GM12878 (cell line): Measurements from ENCODE around the gene NEK1. TPM values are rescaled to one million over a fixed set of nuclear protein-coding genes. Genes with fewer than 3 reads are reported as not detected.

ENCODE experiments used
- ATAC-seq: fragments of 200-7000 bp; cut with Tn5 transposase; 3 replicates; pipeline ENCODE4 v1.9.1; 2020; ENCODE audit warnings: mild to moderate bottlenecking, moderate library complexity
- BruUV-seq: library from RNA; stranded (reverse); fragments of 400-500 nt; replicated peaks from 2 replicates; lab custom pipeline; 2021; lab: Mats Ljungman, UMichigan
- CTCF ChIA-PET: fragments of 300-600 bp; sonication (Branson Sonifier 250); formaldehyde crosslinking; extraction: SDS; loops from one replicate; lab custom pipeline; 2021; ENCODE audit warnings: inconsistent platforms; lab: Yijun Ruan, JAX
- POLR2A ChIA-PET: fragments of 350-600 bp; formaldehyde crosslinking; extraction: SDS; loops from one replicate; lab custom pipeline; 2021; ENCODE audit warnings: inconsistent platforms; lab: Charles Lee
- RAD21 ChIA-PET: fragments of 300-600 bp; sonication (Branson Sonifier 250); formaldehyde crosslinking; loops from one replicate; lab custom pipeline; 2023; ENCODE audit warnings: antibody characterized with exemption; ENCODE audit not compliant: unreplicated experiment; lab: Charles Lee
- SMC1A ChIA-PET: fragments of 300-600 bp; sonication (Branson Sonifier 250); formaldehyde crosslinking; loops from one replicate; lab custom pipeline; 2023; ENCODE audit not compliant: unreplicated experiment, uncharacterized antibody; lab: Charles Lee
- DNase-seq: peaks from one replicate; pipeline ENCODE4 v3.0.0-alpha.2; 2011; ENCODE audit warnings: low read depth, low spot score
- FAIRE-seq: peaks from 3 replicates; lab custom pipeline; 2011; peaks lifted over from hg19 to GRCh38; lab: Jason Lieb, UNC
- H2AFZ ChIP-seq: 2 replicates; pipeline ENCODE4 v1.6.0; 2011; ENCODE audit warnings: low read depth, low read length, control low read depth; ENCODE audit not compliant: control insufficient read depth
- H3K27ac ChIP-seq: 2 replicates; pipeline ENCODE4 v1.5.1; 2011; ENCODE audit warnings: control low read depth; ENCODE audit not compliant: control insufficient read depth, insufficient read depth
- H3K27me3 ChIP-seq, 2 experiments: replicated peaks in 1 of 2; 2 replicates each; pipeline versions ENCODE4 v1.6.0 to v1.6.1; 2011; ENCODE audit warnings: low read length in 1 of 2; ENCODE audit not compliant: control insufficient read depth in 2 of 2, insufficient read depth in 2 of 2
- H3K36me3 ChIP-seq, 2 experiments: 2 replicates each; pipeline ENCODE4 v1.5.1; 2011; ENCODE audit warnings: low read length in 1 of 2; ENCODE audit not compliant: control insufficient read depth in 2 of 2, insufficient read depth in 2 of 2
- H3K4me1 ChIP-seq: 2 replicates; pipeline ENCODE4 v1.6.1; 2011; ENCODE audit warnings: mild to moderate bottlenecking, low read length, moderate library complexity, mixed read lengths; ENCODE audit not compliant: control insufficient read depth, insufficient read depth
- H3K4me2 ChIP-seq: 2 replicates; pipeline ENCODE4 v1.6.0; 2011; ENCODE audit warnings: control low read depth; ENCODE audit not compliant: control insufficient read depth, insufficient read depth
- H3K4me3 ChIP-seq: fragments of 200-600 bp; sonication (generic); 2 replicates; pipeline ENCODE4 v1.5.1; 2016
- H3K79me2 ChIP-seq: 2 replicates; pipeline ENCODE4 v1.6.0; 2011; ENCODE audit warnings: low read length; ENCODE audit not compliant: control insufficient read depth, insufficient read depth
- H3K9ac ChIP-seq: 2 replicates; pipeline ENCODE4 v1.8.0; 2011; ENCODE audit warnings: low read length, control low read depth, mixed read lengths; ENCODE audit not compliant: control insufficient read depth, insufficient read depth
- H3K9me3 ChIP-seq: replicated peaks from 3 replicates; pipeline ENCODE4 v1.5.1; 2011; ENCODE audit warnings: mild to moderate bottlenecking, low read length; ENCODE audit not compliant: control insufficient read depth, insufficient read depth
- H4K20me1 ChIP-seq: 2 replicates; pipeline ENCODE4 v1.6.0; 2011; ENCODE audit not compliant: control insufficient read depth, insufficient read depth
- ASH2L ChIP-seq: fragments of 300-600, 200-600 bp; sonication (generic); IDR thresholded peaks from 2 replicates; pipeline ENCODE4 v1.6.1; 2017; ENCODE audit warnings: low read depth, mild to moderate bottlenecking, borderline replicate concordance
- CEBPB ChIP-seq, 2 experiments: fragments of 150-350 bp in 1 of 2; IDR thresholded peaks; 2 replicates each; pipeline ENCODE4 v1.6.1; 2012 to 2014; ENCODE audit warnings: low read depth in 2 of 2, low read length in 2 of 2, borderline replicate concordance in 1 of 2, inconsistent platforms in 1 of 2
- CREM ChIP-seq: IDR thresholded peaks from 2 replicates; pipeline ENCODE4 v1.6.1; 2014; ENCODE audit warnings: antibody characterized with exemption, low read depth
- HDAC2 ChIP-seq: fragments of 200-600 bp; sonication (generic); IDR thresholded peaks from 2 replicates; pipeline ENCODE4 v1.6.1; 2017
- KDM1A ChIP-seq: fragments of 200-600 bp; sonication (generic); IDR thresholded peaks from 2 replicates; pipeline ENCODE4 v1.6.1; 2016; ENCODE audit warnings: borderline replicate concordance
- TAF1 ChIP-seq: IDR thresholded peaks from 2 replicates; pipeline ENCODE4 v1.6.1; 2011; ENCODE audit warnings: mild to moderate bottlenecking, low read depth, low read length, borderline replicate concordance
- TCF7 ChIP-seq: IDR thresholded peaks from 2 replicates; pipeline ENCODE4 v1.6.1; 2014; ENCODE audit warnings: antibody characterized with exemption, borderline replicate concordance
- WRNIP1 ChIP-seq: IDR thresholded peaks from 2 replicates; pipeline ENCODE4 v1.6.1; 2011; ENCODE audit warnings: low read depth, low read length, improper control_type of control experiment, borderline replicate concordance
- ZNF207 ChIP-seq: fragments of 450-650 bp; IDR thresholded peaks from 2 replicates; pipeline ENCODE4 v1.6.1; 2014; ENCODE audit warnings: antibody characterized with exemption, mild to moderate bottlenecking, borderline replicate concordance
- in situ Hi-C: fragments of 300-500 bp; cut with MboI; formaldehyde crosslinking; loops from 9 replicates; pipeline ENCODE4 v1.14.3; 2018; ENCODE audit warnings: mixed read lengths
- intact Hi-C: fragments of 100-400 bp; cut with micrococcal nuclease; formaldehyde crosslinking; loops from one replicate; pipeline ENCODE4 v1.14.2; 2022; ENCODE audit not compliant: unreplicated experiment
- polyA plus RNA-seq, 11 experiments: library from polyadenylated mRNA; depleted of rRNA in 4 of 11; unstranded in 6 of 11; stranded (reverse) in 5 of 11; fragments of >200 nt; fragmentation: Nextera tagmentation in 4 of 11; fragmentation: Illumina TruSeq in 1 of 11; extraction: Ambion mirVana in 4 of 11; extraction: Trizol in 1 of 11; gene quantifications; 1 replicate in 1 of 11; 2 replicates in 10 of 11; pipeline versions ENCODE4 v1.2.1 to v1.2.3, GENCODE V29; 2011 to 2016; ENCODE audit warnings: inconsistent platforms in 2 of 11, missing spikeins in 2 of 11, low read depth in 1 of 11
- total RNA-seq, 4 experiments: library from RNA; depleted of rRNA in 3 of 4; stranded (reverse); fragments of >200 nt in 3 of 4; fragmentation: Illumina TruSeq in 1 of 4; extraction: Trizol in 1 of 4; gene quantifications; 2 replicates each; pipeline versions ENCODE4 v1.2.1 to v1.2.3, GENCODE V29; 2013 to 2021
- TF ChIP-seq, protein P1 (sequence below): fragments of 450-650 bp; IDR thresholded peaks from 2 replicates; pipeline ENCODE4 v1.6.1; 2018; ENCODE audit warnings: mild to moderate bottlenecking, low read depth, moderate library complexity; ENCODE audit not compliant: partially characterized antibody
- TF ChIP-seq, protein P2 (sequence below): fragments of 450-650 bp; formaldehyde crosslinking; IDR thresholded peaks from 2 replicates; pipeline ENCODE4 v1.4.0; 2020; ENCODE audit warnings: mild to moderate bottlenecking, moderate library complexity

The NEK1 gene
- total and polyA plus RNA-seq, 10 of the 15 experiments (the other 5 are each of a cell fraction or from before 2014, with no cell fraction given): 4.9 to 16.1 (median 7.5) TPM

DNA sequence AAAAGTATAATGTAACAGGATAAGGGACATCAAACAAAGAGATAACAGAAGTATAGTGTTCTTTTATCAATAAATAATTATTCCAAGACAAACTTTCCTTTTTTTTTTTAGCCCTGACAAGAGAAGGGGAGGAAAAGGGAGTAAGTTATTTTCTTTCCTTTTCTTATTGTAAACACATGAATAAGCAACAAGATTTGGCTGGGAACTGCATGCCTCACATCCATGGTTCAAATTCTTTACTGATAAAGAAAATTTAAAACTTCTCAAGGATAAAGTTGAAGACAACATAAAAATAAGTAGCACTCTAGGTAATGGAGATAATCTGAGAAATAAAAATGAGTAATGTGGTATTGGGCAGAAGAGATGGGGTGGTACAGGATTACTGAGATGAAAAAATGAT, 71.6 kb downstream of the NEK1 start:
- FAIRE-seq (no peak), DNase-seq (no peak), ATAC-seq (no peak)
- ChIA-PET POLR2A (no interaction called here), RAD21 (no interaction called here), CTCF (no interaction called here), SMC1A (no interaction called here)
- Histone ChIP-seq H3K9ac (no peak overlapping the region), H3K4me1 (no peaks in the 10 kb centered on the region), H2AFZ (no peak overlapping the region), H3K79me2 (no peaks in the 10 kb centered on the region), H3K4me3 (no peak overlapping the region), H3K4me2 (no peak overlapping the region), H3K9me3 (no peaks in the 10 kb centered on the region), H4K20me1 (no peaks in the 10 kb centered on the region), H3K36me3 (0 out of 4 replicates have a peak, but pooled peaks cover 0 to 3% of the 10 kb centered on the region in 2 experiments), H3K27me3 (no peaks in the 10 kb centered on the region), H3K27ac (no peak overlapping the region)
- BruUV-seq: no TSS peak
- in situ Hi-C loops: no loop called here
- TF ChIP-seq ZNF207 (no peak), ASH2L (no peak), TCF7 (no peak), WRNIP1 (no peak), CREM (no peak), CEBPB (IDR thresholded peaks at IDR 0.05; ENCODE audit: borderline replicate concordance in 1 of 2, low read depth in 2 of 2, low read length in 2 of 2) (no peak), KDM1A (no peak), TAF1 (no peak), HDAC2 (no peak)
- TF ChIP-seq, protein P1, sequence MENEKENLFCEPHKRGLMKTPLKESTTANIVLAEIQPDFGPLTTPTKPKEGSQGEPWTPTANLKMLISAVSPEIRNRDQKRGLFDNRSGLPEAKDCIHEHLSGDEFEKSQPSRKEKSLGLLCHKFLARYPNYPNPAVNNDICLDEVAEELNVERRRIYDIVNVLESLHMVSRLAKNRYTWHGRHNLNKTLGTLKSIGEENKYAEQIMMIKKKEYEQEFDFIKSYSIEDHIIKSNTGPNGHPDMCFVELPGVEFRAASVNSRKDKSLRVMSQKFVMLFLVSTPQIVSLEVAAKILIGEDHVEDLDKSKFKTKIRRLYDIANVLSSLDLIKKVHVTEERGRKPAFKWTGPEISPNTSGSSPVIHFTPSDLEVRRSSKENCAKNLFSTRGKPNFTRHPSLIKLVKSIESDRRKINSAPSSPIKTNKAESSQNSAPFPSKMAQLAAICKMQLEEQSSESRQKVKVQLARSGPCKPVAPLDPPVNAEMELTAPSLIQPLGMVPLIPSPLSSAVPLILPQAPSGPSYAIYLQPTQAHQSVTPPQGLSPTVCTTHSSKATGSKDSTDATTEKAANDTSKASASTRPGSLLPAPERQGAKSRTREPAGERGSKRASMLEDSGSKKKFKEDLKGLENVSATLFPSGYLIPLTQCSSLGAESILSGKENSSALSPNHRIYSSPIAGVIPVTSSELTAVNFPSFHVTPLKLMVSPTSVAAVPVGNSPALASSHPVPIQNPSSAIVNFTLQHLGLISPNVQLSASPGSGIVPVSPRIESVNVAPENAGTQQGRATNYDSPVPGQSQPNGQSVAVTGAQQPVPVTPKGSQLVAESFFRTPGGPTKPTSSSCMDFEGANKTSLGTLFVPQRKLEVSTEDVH: no peak
- TF ChIP-seq, protein P2, sequence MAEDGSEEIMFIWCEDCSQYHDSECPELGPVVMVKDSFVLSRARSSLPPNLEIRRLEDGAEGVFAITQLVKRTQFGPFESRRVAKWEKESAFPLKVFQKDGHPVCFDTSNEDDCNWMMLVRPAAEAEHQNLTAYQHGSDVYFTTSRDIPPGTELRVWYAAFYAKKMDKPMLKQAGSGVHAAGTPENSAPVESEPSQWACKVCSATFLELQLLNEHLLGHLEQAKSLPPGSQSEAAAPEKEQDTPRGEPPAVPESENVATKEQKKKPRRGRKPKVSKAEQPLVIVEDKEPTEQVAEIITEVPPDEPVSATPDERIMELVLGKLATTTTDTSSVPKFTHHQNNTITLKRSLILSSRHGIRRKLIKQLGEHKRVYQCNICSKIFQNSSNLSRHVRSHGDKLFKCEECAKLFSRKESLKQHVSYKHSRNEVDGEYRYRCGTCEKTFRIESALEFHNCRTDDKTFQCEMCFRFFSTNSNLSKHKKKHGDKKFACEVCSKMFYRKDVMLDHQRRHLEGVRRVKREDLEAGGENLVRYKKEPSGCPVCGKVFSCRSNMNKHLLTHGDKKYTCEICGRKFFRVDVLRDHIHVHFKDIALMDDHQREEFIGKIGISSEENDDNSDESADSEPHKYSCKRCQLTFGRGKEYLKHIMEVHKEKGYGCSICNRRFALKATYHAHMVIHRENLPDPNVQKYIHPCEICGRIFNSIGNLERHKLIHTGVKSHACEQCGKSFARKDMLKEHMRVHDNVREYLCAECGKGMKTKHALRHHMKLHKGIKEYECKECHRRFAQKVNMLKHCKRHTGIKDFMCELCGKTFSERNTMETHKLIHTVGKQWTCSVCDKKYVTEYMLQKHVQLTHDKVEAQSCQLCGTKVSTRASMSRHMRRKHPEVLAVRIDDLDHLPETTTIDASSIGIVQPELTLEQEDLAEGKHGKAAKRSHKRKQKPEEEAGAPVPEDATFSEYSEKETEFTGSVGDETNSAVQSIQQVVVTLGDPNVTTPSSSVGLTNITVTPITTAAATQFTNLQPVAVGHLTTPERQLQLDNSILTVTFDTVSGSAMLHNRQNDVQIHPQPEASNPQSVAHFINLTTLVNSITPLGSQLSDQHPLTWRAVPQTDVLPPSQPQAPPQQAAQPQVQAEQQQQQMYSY: no peak
- intact Hi-C loops: no loop called here
